GM19395 (cell line): ENCODE data around the gene MUC20.
"Not testable (repeated sequence)": the region's sequence is repeated elsewhere in the genome, so short reads cannot be mapped to it uniquely, and the experiment has no call there.

Experiments
- ATAC-seq: cut with Tn5 transposase; IDR thresholded peaks from one replicate; pipeline ENCODE4 v1.9.1; 2021; ENCODE audit warnings: mild to moderate bottlenecking, moderate library complexity; ENCODE audit not compliant: unreplicated experiment

The MUC20 gene

GRCh38 chr3:195710126-195710905, 10.5 kb upstream of the MUC20 start:
- not testable (repeated sequence) for ATAC-seq

- ATAC-seq = not testable (repeated sequence)
Observed at GRCh38 chr3:195711091-195711812, 9.5 kb upstream of the MUC20 start.

- ATAC-seq = no peak
Observed at GRCh38 chr3:195711813-195712534, 8.8 kb upstream of the MUC20 start.

- ATAC-seq = not testable (repeated sequence)
Observed at GRCh38 chr3:195712535-195712910, 8.3 kb upstream of the MUC20 start.

- ATAC-seq = not testable (repeated sequence)
Observed at GRCh38 chr3:195713150-195713549, 7.6 kb upstream of the MUC20 start.

- no peak for ATAC-seq
Observed at GRCh38 chr3:195714380-195715011, 6.3 kb upstream of the MUC20 start.

- ATAC-seq = no peak
Observed at GRCh38 chr3:195715134-195715533, 5.6 kb upstream of the MUC20 start.

GRCh38 chr3:195715583-195716266, 5.1 kb upstream of the MUC20 start:
- no peak for ATAC-seq

- ATAC-seq = no peak
Observed at GRCh38 chr3:195717416-195717815, 3.4 kb upstream of the MUC20 start.

GRCh38 chr3:195717852-195718476, 2.8 kb upstream of the MUC20 start:
- ATAC-seq = no peak

- no peak for ATAC-seq
Observed at GRCh38 chr3:195718477-195718984, 2.2 kb upstream of the MUC20 start.

- not testable (repeated sequence) for ATAC-seq
Observed at GRCh38 chr3:195719514-195720254, 1.1 kb upstream of the MUC20 start.

- not testable (repeated sequence) for ATAC-seq
Observed at GRCh38 chr3:195722139-195722995, 1.6 kb downstream of the MUC20 start.

GRCh38 chr3:195722996-195723345, 2.2 kb downstream of the MUC20 start:
- not testable (repeated sequence) for ATAC-seq

- ATAC-seq = not testable (repeated sequence)
Observed at GRCh38 chr3:195724363-195724762, 3.6 kb downstream of the MUC20 start.

- not testable (repeated sequence) for ATAC-seq
Observed at GRCh38 chr3:195725916-195726740, 5.3 kb downstream of the MUC20 start.

GRCh38 chr3:195727606-195728195, 6.9 kb downstream of the MUC20 start:
- ATAC-seq = no peak
